OCI-LY1 (cell line): ENCODE measurements around the gene ZNF655.

Experiments
- H2AFZ ChIP-seq: fragments of 200-600 bp; sonication (generic), shearing (Covaris generic); 2 replicates; pipeline ENCODE4 v1.6.0; 2014; ENCODE audit warnings: antibody characterized with exemption, mild to moderate bottlenecking, low read length
- H3F3A ChIP-seq: fragments of 200-600 bp; sonication (generic), shearing (Covaris generic); 2 replicates; pipeline ENCODE4 v1.6.0; 2014; ENCODE audit warnings: mild to moderate bottlenecking, antibody characterized with exemption, low read length, moderate library complexity; ENCODE audit not compliant: insufficient read depth
- H3K27ac ChIP-seq: fragments of 200-600 bp; sonication (generic); 2 replicates; pipeline ENCODE4 v1.5.1; 2014; ENCODE audit warnings: low read length, mixed run types, mild to moderate bottlenecking, low read depth; ENCODE audit not compliant: poor library complexity, severe bottlenecking
- H3K27me3 ChIP-seq: fragments of 200-600 bp; sonication (generic); 2 replicates; pipeline ENCODE4 v1.6.0; 2014; ENCODE audit warnings: antibody characterized with exemption, mild to moderate bottlenecking, low read length, moderate library complexity; ENCODE audit not compliant: insufficient read depth
- H3K36me3 ChIP-seq: fragments of 200-600 bp; sonication (generic); 2 replicates; pipeline ENCODE4 v1.6.1; 2014; ENCODE audit warnings: mild to moderate bottlenecking, antibody characterized with exemption, low read length, moderate library complexity, mixed read lengths; ENCODE audit not compliant: insufficient read depth
- H3K4me1 ChIP-seq: fragments of 200-600 bp; sonication (generic); 2 replicates; pipeline ENCODE4 v1.5.1; 2014; ENCODE audit warnings: mild to moderate bottlenecking, low read length, moderate library complexity; ENCODE audit not compliant: insufficient read depth, severe bottlenecking
- H3K4me2 ChIP-seq: fragments of 200-600 bp; sonication (generic), shearing (Covaris generic); 2 replicates; pipeline ENCODE4 v1.6.1; 2014; ENCODE audit warnings: low read length
- H3K4me3 ChIP-seq: fragments of 200-600 bp; sonication (generic); 2 replicates; pipeline ENCODE4 v1.5.1; 2014; ENCODE audit warnings: low read length, low read depth, mild to moderate bottlenecking, mixed read lengths; ENCODE audit not compliant: poor library complexity, severe bottlenecking
- H3K79me2 ChIP-seq: fragments of 200-600 bp; shearing (Covaris generic); 2 replicates; pipeline ENCODE4 v1.6.1; 2016; ENCODE audit warnings: mixed run types, low read length, mixed read lengths; ENCODE audit not compliant: insufficient read depth
- H3K9ac ChIP-seq: fragments of 200-600 bp; sonication (generic), shearing (Covaris generic); 2 replicates; pipeline ENCODE4 v1.6.1; 2014; ENCODE audit warnings: mild to moderate bottlenecking, low read length, mixed read lengths
- H3K9me2 ChIP-seq: fragments of 200-600 bp; sonication (generic), shearing (Covaris generic); 2 replicates; pipeline ENCODE4 v1.6.1; 2014; ENCODE audit warnings: low read depth, mild to moderate bottlenecking, low read length, mixed read lengths
- H3K9me3 ChIP-seq: fragments of 200-600 bp; shearing (Covaris generic); 2 replicates; pipeline ENCODE4 v1.6.1; 2014; ENCODE audit warnings: low read length, mixed read lengths
- H4K20me1 ChIP-seq: fragments of 200-600 bp; sonication (generic), shearing (Covaris generic); 2 replicates; pipeline ENCODE4 v1.6.0; 2016; ENCODE audit warnings: mild to moderate bottlenecking, low read length; ENCODE audit not compliant: insufficient read depth
- CTCF ChIP-seq: fragments of 200-600 bp; sonication (generic), shearing (Covaris generic); IDR thresholded peaks from 2 replicates; pipeline ENCODE4 v1.5.1; 2017; ENCODE audit warnings: mild to moderate bottlenecking, antibody characterized with exemption, low read length, moderate library complexity, mixed read lengths
- EZH2 ChIP-seq: fragments of 200-600 bp; sonication (generic), shearing (Covaris generic); IDR thresholded peaks from 2 replicates; pipeline ENCODE4 v1.8.0; 2017; ENCODE audit warnings: borderline replicate concordance, mixed run types, mild to moderate bottlenecking, antibody characterized with exemption, low read length, moderate library complexity, mixed read lengths

Gene ZNF655

GRCh38 chr7:99539213-99539811 is 19.1 kb upstream of the ZNF655 start:
- TF ChIP-seq CTCF (no peak), EZH2 (no peak)
- Histone ChIP-seq H3K27me3 (no peaks in the 10 kb centered on the region), H3K27ac (no peak overlapping the region), H3K9me3 (peaks cover 23% of the 10 kb centered on the region), H3K4me3 (no peak overlapping the region), H3K36me3 (no peaks in the 10 kb centered on the region), H3K9me2 (no peaks in the 10 kb centered on the region), H3K4me2 (no peak overlapping the region), H4K20me1 (no peaks in the 10 kb centered on the region), H3F3A (no peaks in the 10 kb centered on the region), H3K4me1 (no peaks in the 10 kb centered on the region), H3K9ac (no peak overlapping the region), H2AFZ (no peak overlapping the region), H3K79me2 (no peaks in the 10 kb centered on the region)

GRCh38 chr7:99540542-99540941 is 17.9 kb upstream of the ZNF655 start:
- no peak overlapping the region for H3K4me2 ChIP-seq
- no peaks in the 10 kb centered on the region for H3F3A ChIP-seq
- no peak overlapping the region for H3K9ac ChIP-seq
- H3K9me2 ChIP-seq: no peaks in the 10 kb centered on the region
- no peaks in the 10 kb centered on the region for H3K4me1 ChIP-seq
- no peak overlapping the region for H3K27ac ChIP-seq
- H3K4me3 ChIP-seq: no peak overlapping the region
- no peaks in the 10 kb centered on the region for H4K20me1 ChIP-seq
- H3K79me2 ChIP-seq: no peaks in the 10 kb centered on the region
- TF ChIP-seq CTCF: no peak
- no peak for TF ChIP-seq EZH2
- no peak overlapping the region for H2AFZ ChIP-seq
- H3K36me3 ChIP-seq: no peaks in the 10 kb centered on the region
- H3K27me3 ChIP-seq: no peaks in the 10 kb centered on the region
- H3K9me3 ChIP-seq: peaks cover 23% of the 10 kb centered on the region

GRCh38 chr7:99541212-99541611 is 17.2 kb upstream of the ZNF655 start:
- H3K4me2 ChIP-seq: no peak overlapping the region
- H3K36me3 ChIP-seq: no peaks in the 10 kb centered on the region
- H3K4me3 ChIP-seq: no peak overlapping the region
- no peaks in the 10 kb centered on the region for H4K20me1 ChIP-seq
- H3K9me3 ChIP-seq: peaks cover 23% of the 10 kb centered on the region
- H3K9ac ChIP-seq: no peak overlapping the region
- H3K27ac ChIP-seq: no peak overlapping the region
- H3F3A ChIP-seq: no peaks in the 10 kb centered on the region
- no peaks in the 10 kb centered on the region for H3K9me2 ChIP-seq
- H2AFZ ChIP-seq: no peak overlapping the region
- H3K27me3 ChIP-seq: no peaks in the 10 kb centered on the region
- TF ChIP-seq EZH2 (no peak), CTCF (no peak)
- no peaks in the 10 kb centered on the region for H3K79me2 ChIP-seq
- no peaks in the 10 kb centered on the region for H3K4me1 ChIP-seq
